HUES64 (cell line): ENCODE data around the gene TAOK1.
"Not testable (repeated sequence)": the region's sequence is repeated elsewhere in the genome, so short reads cannot be mapped to it uniquely, and the experiment has no call there.

Experiments used
- H3K27ac ChIP-seq: 2 replicates; pipeline ENCODE4 v1.7.0; 2013; ENCODE audit warnings: low read depth, low read length, inconsistent platforms
- H3K27me3 ChIP-seq: 2 replicates; pipeline ENCODE4 v1.6.1; 2013; ENCODE audit warnings: mild to moderate bottlenecking, low read length; ENCODE audit not compliant: insufficient read depth
- H3K36me3 ChIP-seq: 2 replicates; pipeline ENCODE4 v1.6.1; 2013; ENCODE audit warnings: mild to moderate bottlenecking, low read length; ENCODE audit not compliant: insufficient read depth
- H3K4me1 ChIP-seq: 2 replicates; pipeline ENCODE4 v1.6.1; 2013; ENCODE audit warnings: mild to moderate bottlenecking, low read length, moderate library complexity; ENCODE audit not compliant: insufficient read depth
- H3K4me3 ChIP-seq: 2 replicates; pipeline ENCODE4 v1.5.1; 2013; ENCODE audit warnings: mild to moderate bottlenecking, low read length, moderate library complexity
- H3K9ac ChIP-seq: 2 replicates; pipeline ENCODE4 v1.6.1; 2013; ENCODE audit warnings: mild to moderate bottlenecking, low read depth, low read length
- H3K9me3 ChIP-seq: 2 replicates; pipeline ENCODE4 v1.6.1; 2013; ENCODE audit warnings: low read depth, low read length; ENCODE audit not compliant: insufficient read depth
- WGBS: fragments of 150-250, 120-280 bp; methylation state at CpG from one replicate; pipeline ENCODE4 v1.1.7; 2013; ENCODE audit warnings: missing lambda C conversion rate; 5-methylcytosine and 5-hydroxymethylcytosine counted together

The TAOK1 gene

DNA sequence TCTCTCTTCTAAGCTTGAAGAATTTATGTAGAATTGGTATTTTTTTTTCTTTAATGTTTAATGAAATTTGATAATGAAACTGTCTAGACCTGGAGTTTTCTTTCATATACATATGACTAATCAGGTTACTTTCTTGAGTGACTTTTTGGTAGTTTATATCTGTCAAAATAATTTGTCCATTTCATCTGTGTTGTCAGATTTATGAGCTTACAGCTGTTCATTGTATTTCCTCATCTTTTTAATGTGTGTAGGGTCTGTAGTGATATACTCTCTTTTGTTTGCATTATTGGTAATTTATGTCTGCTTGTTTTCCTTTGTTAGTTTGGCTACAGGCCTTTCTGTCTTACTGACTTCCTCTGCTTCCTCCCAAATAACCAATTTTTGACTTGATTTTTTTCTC is 55.7 kb downstream of the TAOK1 start:
- Histone ChIP-seq H3K4me1 (peaks cover 6% of the 10 kb centered on the region; the same call in 1 of the 2 replicates), H3K9ac (no peak overlapping the region), H3K4me3 (no peak overlapping the region), H3K9me3 (no peaks in the 10 kb centered on the region), H3K36me3 (peaks cover 3% of the 10 kb centered on the region; the same call in 1 of the 2 replicates), H3K27ac (no peak overlapping the region), H3K27me3 (no peaks in the 10 kb centered on the region)

GRCh38 chr17:29449865-29450671 is 59.9 kb downstream of the TAOK1 start:
- Histone ChIP-seq H3K27me3 (no peaks in the 10 kb centered on the region), H3K4me1 (peaks cover 3% of the 10 kb centered on the region; the same call in 1 of the 2 replicates), H3K4me3 (no peak overlapping the region), H3K27ac (no peak overlapping the region), H3K9me3 (peaks cover 7% of the 10 kb centered on the region; the same call in 1 of the 2 replicates), H3K9ac (no peak overlapping the region), H3K36me3 (peaks cover 38% of the 10 kb centered on the region)
- 97% methylated on average over 5 of the region's 5 CpGs for WGBS

- no peaks in the 10 kb centered on the region for H3K27me3 ChIP-seq
- H3K4me1 ChIP-seq, result no peaks in the 10 kb centered on the region
- WGBS, result 92% methylated on average over 2 of the region's 2 CpGs
- no peak overlapping the region for H3K27ac ChIP-seq
- peaks cover 7% of the 10 kb centered on the region; the same call in 1 of the 2 replicates for H3K9me3 ChIP-seq
- no peak overlapping the region for H3K9ac ChIP-seq
- H3K4me3 ChIP-seq, result no peak overlapping the region
- peaks cover 38% of the 10 kb centered on the region for H3K36me3 ChIP-seq
These were observed 61.1 kb downstream of the TAOK1 start for GRCh38 chr17:29451121-29451742.

- H3K36me3 ChIP-seq, result peaks cover 35% of the 10 kb centered on the region; the same call in 1 of the 2 replicates
- whole genome bisulfite sequencing, result 95% methylated on average over 4 of the region's 4 CpGs
- no peaks in the 10 kb centered on the region for H3K4me1 ChIP-seq
- no peak overlapping the region for H3K9ac ChIP-seq
- no peak overlapping the region for H3K27ac ChIP-seq
- H3K4me3 ChIP-seq, result no peak overlapping the region
- no peaks in the 10 kb centered on the region for H3K27me3 ChIP-seq
- H3K9me3 ChIP-seq, result 0 out of 2 replicates have a peak, but pooled peaks cover 3% of the 10 kb centered on the region
These were observed 67.9 kb downstream of the TAOK1 start for GRCh38 chr17:29458066-29458465.

- Histone ChIP-seq H3K4me3 (no peak overlapping the region), H3K27ac (no peak overlapping the region), H3K9me3 (no peaks in the 10 kb centered on the region), H3K4me1 (no peaks in the 10 kb centered on the region), H3K27me3 (no peaks in the 10 kb centered on the region), H3K36me3 (peaks cover 40% of the 10 kb centered on the region), H3K9ac (no peak overlapping the region)
- 91% methylated on average over 2 of the region's 2 CpGs for WGBS
These were observed 71.5 kb downstream of the TAOK1 start for GRCh38 chr17:29461483-29462206.

DNA sequence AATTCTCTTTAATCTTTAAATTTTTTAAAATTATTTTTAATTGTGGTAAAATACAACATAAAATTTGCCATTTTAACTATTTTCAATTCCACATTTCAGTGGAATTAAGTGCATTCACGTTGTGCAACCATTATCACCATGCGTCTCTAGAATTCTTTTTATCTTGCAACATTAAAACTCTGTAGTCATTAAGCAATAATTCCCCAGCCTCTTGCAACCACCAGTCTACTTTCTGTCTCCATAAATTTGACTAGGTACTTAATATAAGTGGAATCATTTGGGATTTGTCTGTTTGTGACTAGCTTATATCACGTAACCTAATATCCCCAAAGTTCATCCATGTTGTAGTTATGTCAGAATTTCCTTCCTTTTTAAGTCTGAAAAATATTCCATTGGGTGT is 79.1 kb downstream of the TAOK1 start:
- H3K4me3 ChIP-seq, result no peak overlapping the region
- H3K4me1 ChIP-seq, result no peaks in the 10 kb centered on the region
- WGBS, result 92% methylated on average over 2 of the region's 3 CpGs
- H3K9ac ChIP-seq, result no peak overlapping the region
- H3K27ac ChIP-seq, result no peak overlapping the region
- H3K9me3 ChIP-seq, result no peaks in the 10 kb centered on the region
- H3K27me3 ChIP-seq, result no peaks in the 10 kb centered on the region
- H3K36me3 ChIP-seq, result peaks cover 66% of the 10 kb centered on the region

DNA sequence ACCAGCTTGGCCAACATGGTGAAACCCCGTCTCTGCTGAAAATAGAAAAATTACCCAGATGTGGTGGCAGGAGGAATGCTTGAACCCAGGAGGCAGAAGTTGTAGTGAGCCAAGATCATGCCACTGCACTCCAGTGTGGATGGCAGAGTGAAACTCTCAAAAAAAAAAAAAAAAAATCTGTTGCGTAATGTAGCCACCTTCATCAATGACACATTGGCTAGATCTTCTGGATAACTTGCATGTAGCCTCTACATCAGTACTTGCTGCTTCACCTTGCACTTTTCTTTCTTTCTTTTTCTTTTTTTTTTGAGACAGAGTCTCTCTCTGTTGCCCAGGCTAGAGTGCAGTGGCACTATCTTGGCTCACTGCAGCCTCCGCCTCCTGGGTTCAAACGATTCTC is 83.3 kb downstream of the TAOK1 start:
- not testable (repeated sequence) for H3K9me3 ChIP-seq, H3K4me1 ChIP-seq, H3K9ac ChIP-seq, H3K27ac ChIP-seq, H3K27me3 ChIP-seq, H3K4me3 ChIP-seq
- peaks cover 74% of the 10 kb centered on the region for H3K36me3 ChIP-seq
- 98% methylated on average over 4 of the region's 4 CpGs for WGBS

- H3K27ac ChIP-seq, result no peak overlapping the region
- H3K4me3 ChIP-seq, result no peak overlapping the region
- H3K9ac ChIP-seq, result no peak overlapping the region
- H3K4me1 ChIP-seq, result no peaks in the 10 kb centered on the region
- H3K27me3 ChIP-seq, result no peaks in the 10 kb centered on the region
- peaks cover 75% of the 10 kb centered on the region for H3K36me3 ChIP-seq
- no peaks in the 10 kb centered on the region for H3K9me3 ChIP-seq
- 92% methylated on average over 1 of the region's 1 CpG for WGBS
These were observed 84.1 kb downstream of the TAOK1 start for GRCh38 chr17:29474297-29474696.

DNA sequence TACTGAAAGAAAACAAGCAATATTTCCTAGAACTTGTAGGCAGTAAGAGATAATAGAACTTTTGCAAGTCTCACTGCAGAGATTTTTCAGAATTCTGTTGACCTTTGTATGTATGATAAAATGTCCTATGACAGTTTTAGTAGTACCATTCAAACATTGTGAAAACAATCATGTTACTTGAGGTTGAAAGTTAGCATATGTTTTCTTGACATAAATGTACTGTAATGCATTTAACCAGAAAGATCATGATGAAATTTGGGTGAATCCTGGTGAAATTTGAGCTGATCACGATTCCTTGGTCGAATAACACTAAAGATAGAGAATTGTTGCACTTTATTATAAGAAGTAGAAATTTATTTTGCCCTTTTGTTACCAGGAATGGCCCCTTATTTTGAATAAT is 85.7 kb downstream of the TAOK1 start:
- no peaks in the 10 kb centered on the region for H3K4me1 ChIP-seq
- no peak overlapping the region for H3K4me3 ChIP-seq
- no peaks in the 10 kb centered on the region for H3K9me3 ChIP-seq
- H3K36me3 ChIP-seq, result peaks cover 76% of the 10 kb centered on the region
- H3K27me3 ChIP-seq, result no peaks in the 10 kb centered on the region
- WGBS, result 95% methylated on average over 2 of the region's 2 CpGs
- no peak overlapping the region for H3K9ac ChIP-seq
- no peak overlapping the region for H3K27ac ChIP-seq

- H3K4me3 ChIP-seq, H3K27me3 ChIP-seq, H3K4me1 ChIP-seq, H3K9ac ChIP-seq, H3K27ac ChIP-seq, H3K9me3 ChIP-seq: not testable (repeated sequence)
- WGBS, result 94% methylated on average over 6 of the region's 7 CpGs
- peaks cover 90% of the 10 kb centered on the region for H3K36me3 ChIP-seq
These were observed 90.2 kb downstream of the TAOK1 start for GRCh38 chr17:29480249-29480928.

DNA sequence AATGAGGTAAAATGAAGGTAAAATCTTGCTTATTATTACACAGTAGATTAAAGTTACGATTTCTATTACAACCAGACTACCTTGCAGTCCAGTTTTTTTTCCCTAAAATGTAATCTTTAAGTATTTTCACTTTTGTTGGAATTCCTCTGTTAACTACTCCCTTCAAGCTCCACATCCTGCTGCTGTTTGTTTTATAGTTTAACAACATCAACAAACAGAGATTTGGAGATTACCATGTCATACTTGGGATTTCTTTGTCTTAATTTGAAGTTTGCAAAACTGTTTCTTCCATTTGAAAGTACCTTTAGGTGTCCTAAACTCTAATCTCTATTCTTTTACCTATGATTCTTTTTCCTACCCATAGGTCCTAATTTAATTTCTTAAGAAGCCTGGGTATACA is 93.3 kb downstream of the TAOK1 start:
- H3K36me3 ChIP-seq, result peaks cover 88% of the 10 kb centered on the region

More for the DNA sequence above, 93.3 kb downstream of the TAOK1 start:
- Histone ChIP-seq H3K9ac (no peak overlapping the region), H3K27ac (no peak overlapping the region), H3K9me3 (no peaks in the 10 kb centered on the region), H3K27me3 (no peaks in the 10 kb centered on the region), H3K4me1 (no peaks in the 10 kb centered on the region), H3K4me3 (no peak overlapping the region)
- WGBS, result 100% methylated on average over 1 of the region's 1 CpG
